ENCODE data around the gene MYH3. TPM values are rescaled to one million over a fixed set of nuclear protein-coding genes. Genes with fewer than 3 reads are reported as not detected.
A peak's percentile ranks its signal among the peaks of the same experiment; 100 is the strongest.

The MYH3 gene
- total and polyA plus RNA-seq, 7 donors: 0.23 to 108 (median 1.2) TPM

- Histone ChIP-seq H3K27ac (no peak overlapping the region), H3K4me3 (no peak overlapping the region), H3K9me3 (no peaks in the 10 kb centered on the region), H3K36me3 (no peaks in the 10 kb centered on the region), H3K27me3 (no peaks in the 10 kb centered on the region), H3K4me1 (peaks cover 0 to 29% (median 18%) of the 10 kb centered on the region in 4 donors)
- TF ChIP-seq CTCF (IDR thresholded peaks at IDR 0.05): no peak
- TF ChIP-seq POLR2A (IDR thresholded peaks at IDR 0.05): no peak
- no peak for DNase-seq
- 95 to 96% methylated on average over 6 of the region's 6 CpGs for WGBS, 2 donors
- intact Hi-C loops (cut with DNase I): loop anchor here (5.0 to 10.0 kb wide), 2 partner anchors 652 to 695 kb away; no protein-coding TSS in a partner anchor
Observed at GRCh38 chr17:10617120-10617505, 40.0 kb downstream of the MYH3 start.

GRCh38 chr17:10616502-10617119, 40.5 kb downstream of the MYH3 start:
- no peak overlapping the region for H3K27ac ChIP-seq
- no peaks in the 10 kb centered on the region for H3K9me3 ChIP-seq
- H3K4me1 ChIP-seq: peaks cover 0 to 29% (median 18%) of the 10 kb centered on the region in 4 donors
- no peak overlapping the region for H3K4me3 ChIP-seq
- intact Hi-C loops (cut with DNase I): loop anchor here (5.0 to 10.0 kb wide), 2 partner anchors 652 to 694 kb away; no protein-coding TSS in a partner anchor
- no peaks in the 10 kb centered on the region for H3K36me3 ChIP-seq
- DNase-seq: peak; percentile 85
- TF ChIP-seq CTCF (IDR thresholded peaks at IDR 0.05): peak; percentile 54 to 99 (median 88)
- no peak for TF ChIP-seq EP300 (IDR thresholded peaks at IDR 0.05)
- WGBS, 2 donors: 17 to 37% methylated on average over 9 of the region's 9 CpGs
- no peaks in the 10 kb centered on the region for H3K27me3 ChIP-seq

GRCh38 chr17:10614536-10615155, 42.5 kb downstream of the MYH3 start:
- no peaks in the 10 kb centered on the region for H3K27me3 ChIP-seq
- H3K9me3 ChIP-seq: no peaks in the 10 kb centered on the region
- no peaks in the 10 kb centered on the region for H3K36me3 ChIP-seq
- H3K4me3 ChIP-seq: no peak overlapping the region
- H3K4me1 ChIP-seq: peaks cover 0 to 29% (median 18%) of the 10 kb centered on the region in 4 donors
- H3K27ac ChIP-seq: no peak overlapping the region
- intact Hi-C loops (cut with DNase I): loop anchor here (2.0 to 10.0 kb wide), 3 partner anchors 286 to 692 kb away; no protein-coding TSS in a partner anchor
- no peak for TF ChIP-seq POLR2A (IDR thresholded peaks at IDR 0.05)
- peak; percentile 20 to 79 (median 71) for TF ChIP-seq CTCF (IDR thresholded peaks at IDR 0.05)
- 59 to 72% methylated on average over 6 of the region's 6 CpGs for WGBS, 2 donors
- no peak for DNase-seq

- no peak for TF ChIP-seq POLR2A (IDR thresholded peaks at IDR 0.05)
- no peak for DNase-seq
- Histone ChIP-seq H3K9me3 (no peaks in the 10 kb centered on the region), H3K27me3 (no peaks in the 10 kb centered on the region), H3K36me3 (no peaks in the 10 kb centered on the region), H3K4me3 (no peak overlapping the region), H3K4me1 (peaks cover 0 to 29% (median 18%) of the 10 kb centered on the region in 4 donors), H3K27ac (peak overlapping the region in 1 of 4 donors; percentile 0)
- 75 to 84% methylated on average over 16 of the region's 16 CpGs for WGBS, 2 donors
- intact Hi-C loops (cut with DNase I): loop anchor here (2.0 to 10.0 kb wide), 2 partner anchors 285 to 649 kb away; no protein-coding TSS in a partner anchor
Observed at GRCh38 chr17:10613775-10614513, 43.2 kb downstream of the MYH3 start.

All from sigmoid colon (tissue), 7 donors.